Hematopoietic multipotent progenitor cell treated with erythropoietin and hydrocortisone succinate and interleukin-3 and kit ligand, for 6 days (in vitro differentiated cells): Measurements from ENCODE around the gene TTC28.
A peak's percentile ranks its signal among the peaks of the same experiment; 100 is the strongest.
"Not testable (repeated sequence)": the region's sequence is repeated elsewhere in the genome, so short reads cannot be mapped to it uniquely, and the experiment has no call there.

Experiments
- DNase-seq: peaks from one replicate; pipeline ENCODE4 v3.0.0-alpha.2; 2015

Gene TTC28

GRCh38 chr22:28402060-28402459 lies 277.6 kb downstream of the TTC28 start:
- DNase-seq: no peak

- no peak for DNase-seq
These were observed 280.7 kb downstream of the TTC28 start for GRCh38 chr22:28398981-28399380.

DNA sequence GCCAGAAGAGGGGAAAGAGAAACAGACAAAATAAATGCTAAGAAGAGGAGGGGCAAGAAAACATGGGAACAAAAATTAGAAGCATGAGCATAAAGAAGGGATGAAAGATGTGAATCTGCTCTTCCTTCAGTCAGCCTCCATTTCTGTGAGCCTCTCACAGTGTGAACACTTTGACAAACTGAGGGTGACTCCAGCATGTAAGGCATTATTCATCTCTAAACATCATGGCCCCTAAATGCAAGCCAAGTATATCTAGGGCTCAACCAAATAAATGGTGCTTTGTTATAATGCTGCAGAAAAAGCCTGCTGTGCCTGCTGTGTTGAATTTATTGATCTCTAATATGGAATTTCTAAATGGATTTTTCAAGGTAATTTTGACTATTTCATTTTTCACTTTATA lies 281.3 kb downstream of the TTC28 start:
- no peak for DNase-seq

DNA sequence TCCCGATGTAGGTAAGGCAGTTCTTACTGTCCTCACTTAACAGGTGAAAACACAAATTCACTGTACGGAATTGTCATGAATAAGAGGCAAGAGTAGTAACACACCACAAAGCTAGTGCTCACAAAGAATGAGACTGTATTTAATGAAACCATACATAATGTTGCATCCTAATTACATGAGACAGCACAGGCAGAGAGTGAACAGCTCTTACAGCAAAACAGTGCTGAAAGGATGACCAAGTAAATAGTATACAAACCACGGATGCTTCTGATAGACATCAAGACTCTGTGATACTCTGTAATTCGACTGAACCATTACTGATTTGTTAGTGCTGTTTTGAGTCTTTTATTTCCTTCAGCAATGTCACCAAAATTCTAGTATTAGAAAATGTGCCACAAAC lies 282.3 kb downstream of the TTC28 start:
- no peak for DNase-seq

DNA sequence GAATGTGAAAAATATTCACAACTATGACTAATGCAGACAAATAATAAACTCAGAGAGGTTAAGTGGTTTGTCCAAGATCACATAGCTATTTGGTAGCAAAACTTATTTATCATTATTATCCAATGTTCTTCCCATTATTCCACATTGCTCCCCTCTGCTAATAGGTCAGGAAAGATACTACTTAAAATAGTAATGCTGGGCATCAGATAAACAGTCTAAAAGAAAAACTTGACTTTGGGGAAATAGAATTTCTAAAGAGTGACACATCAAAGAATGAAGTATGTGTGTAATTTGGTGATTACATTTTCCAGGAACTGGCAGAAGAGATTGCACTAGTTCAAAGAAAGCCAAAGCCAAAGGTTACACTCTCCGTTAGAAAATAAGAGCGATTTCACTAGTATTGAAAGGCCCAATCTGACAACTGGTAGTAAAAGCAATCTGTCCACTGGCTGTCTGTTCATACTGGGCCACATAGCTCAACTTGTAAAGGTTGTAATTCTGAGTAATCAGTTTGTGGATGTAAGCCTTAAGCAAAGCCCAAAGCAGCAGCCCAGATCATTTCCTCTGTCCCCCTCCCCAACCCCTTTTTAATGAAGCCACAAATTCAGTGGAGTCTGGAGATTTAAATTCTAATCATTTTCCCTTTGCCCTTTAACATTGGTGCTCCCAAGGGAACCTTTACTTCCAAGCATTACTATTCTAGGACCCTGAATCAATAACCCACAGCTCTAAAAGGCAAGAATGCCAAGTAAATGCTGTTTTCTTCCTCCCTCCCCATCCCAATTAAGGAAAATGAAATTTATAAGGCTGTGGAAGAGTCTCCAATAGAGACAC lies 283.5 kb downstream of the TTC28 start:
- DNase-seq: peak; percentile 62

DNA sequence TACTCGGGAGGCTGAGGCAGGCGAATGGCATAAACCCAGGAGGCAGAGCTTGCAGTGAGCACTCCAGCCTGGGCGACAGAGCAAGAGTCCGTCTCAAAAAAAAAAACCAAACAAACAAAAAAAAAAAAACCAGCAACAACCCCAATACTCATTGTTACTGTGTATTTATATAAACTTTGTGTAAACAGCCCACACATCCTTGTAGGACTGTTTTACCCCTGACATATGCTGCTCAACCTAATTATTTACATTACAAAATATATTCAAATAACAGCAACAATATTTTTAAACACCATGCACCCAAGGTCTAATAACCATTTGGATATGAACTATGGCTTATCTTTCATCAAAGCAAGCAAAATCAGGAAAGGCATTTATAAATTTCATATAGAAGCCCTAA lies 284.1 kb downstream of the TTC28 start:
- no peak for DNase-seq

DNA sequence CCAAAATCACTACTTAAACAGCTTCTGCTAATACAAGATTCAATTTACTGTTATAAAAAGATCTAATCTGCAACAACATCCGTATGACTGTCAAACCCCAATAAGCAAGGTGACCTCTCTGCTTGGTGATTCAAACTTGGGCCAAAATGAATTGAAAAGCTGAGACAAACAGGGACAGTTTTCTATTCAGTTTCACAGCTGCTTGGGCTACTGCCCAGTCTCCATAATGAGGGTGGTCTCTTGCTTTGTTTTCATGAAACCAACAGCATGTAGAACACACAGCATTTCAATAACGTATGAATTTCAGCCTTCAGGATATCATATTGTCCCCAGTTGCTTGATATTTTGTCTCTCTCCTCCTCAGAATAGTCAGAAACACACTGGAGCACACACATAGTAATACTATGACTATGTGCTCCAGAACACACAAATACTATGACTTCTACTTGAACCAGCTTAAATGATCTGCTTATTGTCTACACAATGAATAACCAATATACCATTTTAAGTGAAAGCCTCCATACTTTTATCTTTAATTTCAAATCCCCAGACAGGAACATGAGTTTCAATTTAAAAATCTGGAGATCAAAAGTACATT lies 285.0 kb downstream of the TTC28 start:
- DNase-seq: no peak

DNA sequence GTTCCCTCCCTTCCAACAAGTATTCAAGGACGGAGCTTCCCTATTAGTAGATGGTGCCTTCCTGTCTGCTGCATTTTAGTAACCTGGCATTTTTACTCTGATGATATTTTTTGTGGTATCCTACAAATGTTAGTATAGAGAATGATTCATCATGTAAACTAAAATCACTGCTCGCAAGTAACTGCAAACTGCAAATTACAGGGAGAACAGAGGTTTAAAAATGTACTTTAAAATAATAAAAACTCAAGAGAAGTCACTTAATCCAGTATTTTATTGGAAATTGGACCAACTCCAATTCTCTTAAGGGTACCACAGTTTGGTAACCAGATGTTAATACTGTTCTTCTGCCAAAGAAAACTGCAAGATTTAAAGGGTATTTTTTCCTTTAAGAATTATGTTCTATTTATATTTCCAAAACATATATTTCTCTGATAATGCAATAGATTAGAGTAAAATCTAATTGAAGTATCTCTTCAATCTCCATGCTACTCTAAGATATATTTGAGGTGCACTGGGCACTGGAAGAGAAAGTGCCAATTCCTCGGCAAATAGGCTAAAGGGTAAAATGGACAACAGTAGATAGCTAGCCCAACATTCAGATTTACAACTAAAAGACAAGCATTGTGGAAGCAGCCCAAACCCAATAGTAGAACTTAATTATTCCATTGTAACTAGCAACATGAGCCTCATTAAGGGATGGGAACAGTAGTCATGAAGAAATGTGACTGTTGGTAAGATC lies 298.0 kb downstream of the TTC28 start:
- DNase-seq: no peak

DNA sequence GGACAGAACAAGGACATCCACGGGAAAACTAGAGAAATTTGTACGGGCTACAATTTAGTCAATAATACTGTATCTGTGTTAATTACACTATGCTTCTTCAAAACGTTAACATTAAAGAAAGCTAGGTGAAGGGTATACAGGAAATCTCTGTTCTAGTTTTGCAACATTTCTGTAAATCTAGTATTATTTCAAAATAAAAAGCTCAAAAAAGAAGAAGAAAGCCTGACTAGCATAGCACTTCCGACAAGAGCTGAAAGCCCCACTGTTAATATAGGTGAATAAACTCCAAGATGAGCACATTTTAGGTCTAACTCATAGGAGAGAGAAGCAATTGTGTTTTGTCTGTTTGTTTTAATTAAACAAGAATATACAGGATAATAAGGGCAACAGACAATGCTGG lies 299.7 kb downstream of the TTC28 start:
- DNase-seq: no peak

- peak; percentile 16 for DNase-seq
These were observed 300.4 kb downstream of the TTC28 start for GRCh38 chr22:28379075-28379779.

- no peak for DNase-seq
These were observed 303.7 kb downstream of the TTC28 start for GRCh38 chr22:28375761-28376534.

GRCh38 chr22:28373831-28374230 lies 305.8 kb downstream of the TTC28 start:
- no peak for DNase-seq

DNA sequence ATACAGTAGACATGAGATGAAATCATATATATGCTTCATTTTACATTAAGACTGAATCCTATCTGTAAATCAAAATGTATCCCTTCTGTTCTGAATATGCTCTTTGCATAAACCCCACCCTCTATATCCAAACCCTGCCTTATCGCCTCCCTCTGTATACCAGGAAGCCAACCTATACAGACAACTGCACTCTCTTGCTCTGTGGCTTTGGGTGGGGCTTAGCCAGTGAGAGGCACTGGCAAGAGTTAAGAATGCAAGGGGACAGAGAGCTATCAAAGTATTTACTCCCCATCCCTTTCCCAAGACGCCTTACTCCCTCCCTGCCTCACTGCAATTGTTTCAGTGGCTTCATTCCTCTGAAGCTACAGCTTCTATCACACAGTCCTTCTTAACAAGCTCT lies 309.8 kb downstream of the TTC28 start:
- DNase-seq: peak; percentile 92

GRCh38 chr22:28366856-28367255 lies 312.8 kb downstream of the TTC28 start:
- DNase-seq: no peak

- no peak for DNase-seq
These were observed 314.3 kb downstream of the TTC28 start for GRCh38 chr22:28365371-28365770.

DNA sequence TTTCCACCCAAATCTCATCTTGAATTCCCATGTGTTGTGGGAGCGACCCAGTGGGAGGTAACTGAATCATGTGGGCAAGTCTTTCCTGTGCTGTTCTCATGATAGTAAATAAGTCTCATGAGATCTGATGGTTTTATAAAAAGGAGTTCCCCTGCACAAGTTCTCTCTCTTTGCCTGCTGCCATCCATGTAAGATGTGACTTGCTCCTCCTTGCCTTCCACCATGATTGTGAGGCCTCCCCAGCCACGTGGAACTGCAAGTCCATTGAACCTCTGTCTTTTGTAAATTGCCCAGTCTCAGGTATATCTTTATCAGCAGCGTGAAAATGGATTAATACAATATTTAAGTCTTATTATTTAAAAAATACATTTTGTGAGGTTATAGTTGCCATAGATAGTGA lies 315.5 kb downstream of the TTC28 start:
- DNase-seq: not testable (repeated sequence)

DNA sequence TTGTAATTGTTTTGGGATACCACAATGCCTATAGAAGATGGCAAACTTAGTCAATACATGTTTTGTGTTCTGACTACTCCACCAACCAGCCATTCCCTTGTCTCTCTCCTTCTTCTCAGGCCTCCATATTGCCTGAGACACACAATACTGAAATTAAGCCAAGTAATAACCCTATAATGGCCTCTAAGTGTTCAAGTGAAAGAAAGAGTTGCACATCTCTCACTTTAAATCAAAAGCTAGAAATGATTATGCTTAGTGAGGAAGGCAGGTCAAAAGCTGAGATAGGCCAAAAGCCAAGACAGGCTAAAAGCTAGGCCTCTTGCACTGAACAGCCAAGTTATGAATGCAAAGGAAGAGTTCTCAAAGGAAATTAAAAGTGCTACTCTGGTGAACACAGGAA lies 318.7 kb downstream of the TTC28 start:
- DNase-seq: no peak

DNA sequence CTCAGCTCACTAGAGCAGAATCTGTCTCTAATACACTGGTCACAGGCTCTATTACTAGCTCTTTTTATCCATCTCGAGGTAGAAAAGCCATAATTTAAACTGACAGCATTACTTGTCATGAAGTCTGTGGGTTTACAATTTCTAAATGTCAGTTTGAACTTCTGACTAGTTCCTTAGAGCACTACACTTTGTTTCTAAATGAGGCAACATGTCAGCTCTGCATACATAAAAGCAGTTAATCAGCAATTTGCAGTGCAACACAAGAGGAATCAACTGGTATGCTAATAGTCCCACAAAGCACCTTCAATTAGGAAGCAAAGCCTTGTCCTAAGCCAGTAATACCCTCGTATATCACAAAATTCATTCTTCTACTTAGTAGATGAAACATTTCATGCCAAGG lies 321.3 kb downstream of the TTC28 start:
- DNase-seq: no peak

- no peak for DNase-seq
These were observed 322.4 kb downstream of the TTC28 start for GRCh38 chr22:28357193-28357592.

DNA sequence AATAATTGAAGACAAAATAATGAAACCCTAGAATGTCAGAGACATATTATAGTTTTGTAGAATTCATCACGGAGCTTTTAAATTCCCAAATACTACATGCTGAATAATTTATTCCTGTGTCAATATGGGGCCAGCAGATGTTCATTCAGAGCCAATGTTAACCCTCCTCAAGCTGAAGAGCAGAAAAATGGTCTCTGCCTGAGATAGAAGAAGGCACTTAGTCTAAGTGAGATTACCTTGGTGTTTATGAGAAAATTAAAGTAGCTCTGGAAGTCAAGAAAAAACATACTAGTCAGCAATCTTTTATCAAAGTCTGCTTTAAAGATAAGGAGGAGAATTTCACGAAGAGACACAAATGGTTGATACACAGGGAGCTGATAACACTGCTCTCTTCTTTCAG lies 328.2 kb downstream of the TTC28 start:
- DNase-seq: no peak

GRCh38 chr22:28348613-28349609 lies 330.7 kb downstream of the TTC28 start:
- no peak for DNase-seq
